Keratinocyte (primary cell): ENCODE results near the gene SLC7A14. TPM values are rescaled to one million over a fixed set of nuclear protein-coding genes. Genes with fewer than 3 reads are reported as not detected.

ENCODE experiments used
- DNase-seq: peaks from one replicate; pipeline ENCODE4 v3.0.0-alpha.2; 2011; ENCODE audit warnings: low read depth, missing footprints, low spot score
- FAIRE-seq: peaks from 2 replicates; lab custom pipeline; 2011; peaks lifted over from hg19 to GRCh38; lab: Jason Lieb, UNC
- H2AFZ ChIP-seq: 2 replicates; pipeline ENCODE4 v1.6.0; 2012; ENCODE audit warnings: low read length, control low read depth, inconsistent platforms; ENCODE audit not compliant: control insufficient read depth
- H3K27ac ChIP-seq: 2 replicates; pipeline ENCODE4 v1.5.1; 2011; ENCODE audit warnings: low read length; ENCODE audit not compliant: control insufficient read depth, insufficient read depth
- H3K27me3 ChIP-seq: 3 replicates; pipeline ENCODE4 v1.6.0; 2011; ENCODE audit warnings: low read length; ENCODE audit not compliant: control insufficient read depth, insufficient read depth; ENCODE audit errors: extremely low read depth
- H3K36me3 ChIP-seq, 2 experiments: 2 replicates in 1 of 2; 3 replicates in 1 of 2; pipeline ENCODE4 v1.5.1; 2011; ENCODE audit warnings: low read length in 2 of 2, mild to moderate bottlenecking in 1 of 2; ENCODE audit not compliant: control insufficient read depth in 2 of 2, insufficient read depth in 2 of 2; ENCODE audit errors: extremely low read depth in 1 of 2
- H3K4me1 ChIP-seq: 3 replicates; pipeline ENCODE4 v1.5.1; 2011; ENCODE audit warnings: low read length; ENCODE audit not compliant: control insufficient read depth, insufficient read depth; ENCODE audit errors: extremely low read depth
- H3K4me2 ChIP-seq: 3 replicates; pipeline ENCODE4 v1.6.0; 2011; ENCODE audit warnings: low read depth, low read length; ENCODE audit not compliant: control insufficient read depth, insufficient read depth; ENCODE audit errors: extremely low read depth
- H3K4me3 ChIP-seq, 3 experiments: fragments of 200-600 bp in 1 of 3; sonication (generic) in 1 of 3; 2 replicates in 2 of 3; 3 replicates in 1 of 3; pipeline ENCODE4 v1.5.1; 2011 to 2016; ENCODE audit warnings: low read length in 3 of 3, mild to moderate bottlenecking in 3 of 3, control low read depth in 2 of 3, inconsistent platforms in 1 of 3, low read depth in 1 of 3, mixed read lengths in 1 of 3, mixed run types in 1 of 3, moderate library complexity in 1 of 3; ENCODE audit not compliant: control insufficient read depth in 2 of 3, insufficient read depth in 2 of 3; ENCODE audit errors: extremely low read depth in 1 of 3
- H3K79me2 ChIP-seq: 2 replicates; pipeline ENCODE4 v1.6.0; 2012; ENCODE audit warnings: low read length; ENCODE audit not compliant: control insufficient read depth, insufficient read depth
- H3K9ac ChIP-seq: 3 replicates; pipeline ENCODE4 v1.6.0; 2011; ENCODE audit warnings: low read length; ENCODE audit not compliant: control insufficient read depth, insufficient read depth; ENCODE audit errors: extremely low read depth
- H3K9me1 ChIP-seq: 3 replicates; pipeline ENCODE4 v1.6.0; 2011; ENCODE audit warnings: low read length; ENCODE audit not compliant: control insufficient read depth, insufficient read depth; ENCODE audit errors: extremely low read depth
- H3K9me3 ChIP-seq: 2 replicates; pipeline ENCODE4 v1.5.1; 2012; ENCODE audit warnings: low read depth, low read length; ENCODE audit not compliant: control insufficient read depth
- H4K20me1 ChIP-seq: 3 replicates; pipeline ENCODE4 v1.6.0; 2011; ENCODE audit warnings: low read length; ENCODE audit not compliant: control insufficient read depth, insufficient read depth; ENCODE audit errors: extremely low read depth
- EZH2 ChIP-seq: IDR thresholded peaks from one replicate; pipeline ENCODE4 v1.6.1; 2012; ENCODE audit warnings: inconsistent platforms, mild to moderate bottlenecking, low read length, moderate library complexity
- dilution Hi-C: fragments of 300-500 bp; cut with MboI; formaldehyde crosslinking; loops from one replicate; pipeline ENCODE4 v1.7.0; 2020; ENCODE audit warnings: low sequenced_read_pairs; ENCODE audit not compliant: extremely low pct_ligation_motif_present
- polyA plus RNA-seq, 5 experiments: library from polyadenylated mRNA; depleted of rRNA in 3 of 5; stranded (reverse) in 3 of 5; stranded (forward) in 1 of 5; unstranded in 1 of 5; fragments of >200 nt; gene quantifications; 1 replicate in 1 of 5; 2 replicates in 3 of 5; 3 replicates in 1 of 5; pipeline versions ENCODE4 v1.2.1 to v1.2.3, GENCODE V29; 2011 to 2012; ENCODE audit warnings: missing spikeins in 2 of 5, low read depth in 1 of 5, low replicate concordance in 1 of 5
- TF ChIP-seq, protein P1 (sequence below), 3 experiments: IDR thresholded peaks in 1 of 3; conservative IDR thresholded peaks in 1 of 3; optimal IDR thresholded peaks in 1 of 3; 2 replicates in 2 of 3; 3 replicates in 1 of 3; pipeline versions ENCODE3 to v1.5.1; 2011; ENCODE audit warnings: low read length in 3 of 3, mild to moderate bottlenecking in 3 of 3, moderate library complexity in 2 of 3, control low read depth in 1 of 3, inconsistent platforms in 1 of 3; ENCODE audit not compliant: insufficient read depth in 2 of 3; ENCODE audit errors: extremely low read depth in 1 of 3

SLC7A14 gene
- polyA plus RNA-seq, 1 donor (not counting 4 experiments of a cell fraction or from before 2014, with no cell fraction given): not detected

GRCh38 chr3:170531657-170532335 is 54.1 kb downstream of the SLC7A14 start:
- Histone ChIP-seq H3K27ac (no peak overlapping the region), H3K4me2 (no peak overlapping the region)
- DNase-seq: no peak

GRCh38 chr3:170531054-170531453 is 54.8 kb downstream of the SLC7A14 start:
- DNase-seq (no peak), FAIRE-seq (no peak)
- no peaks in the 10 kb centered on the region for H3K9me1 ChIP-seq
- no peak for TF ChIP-seq EZH2
- TF ChIP-seq, protein P1, sequence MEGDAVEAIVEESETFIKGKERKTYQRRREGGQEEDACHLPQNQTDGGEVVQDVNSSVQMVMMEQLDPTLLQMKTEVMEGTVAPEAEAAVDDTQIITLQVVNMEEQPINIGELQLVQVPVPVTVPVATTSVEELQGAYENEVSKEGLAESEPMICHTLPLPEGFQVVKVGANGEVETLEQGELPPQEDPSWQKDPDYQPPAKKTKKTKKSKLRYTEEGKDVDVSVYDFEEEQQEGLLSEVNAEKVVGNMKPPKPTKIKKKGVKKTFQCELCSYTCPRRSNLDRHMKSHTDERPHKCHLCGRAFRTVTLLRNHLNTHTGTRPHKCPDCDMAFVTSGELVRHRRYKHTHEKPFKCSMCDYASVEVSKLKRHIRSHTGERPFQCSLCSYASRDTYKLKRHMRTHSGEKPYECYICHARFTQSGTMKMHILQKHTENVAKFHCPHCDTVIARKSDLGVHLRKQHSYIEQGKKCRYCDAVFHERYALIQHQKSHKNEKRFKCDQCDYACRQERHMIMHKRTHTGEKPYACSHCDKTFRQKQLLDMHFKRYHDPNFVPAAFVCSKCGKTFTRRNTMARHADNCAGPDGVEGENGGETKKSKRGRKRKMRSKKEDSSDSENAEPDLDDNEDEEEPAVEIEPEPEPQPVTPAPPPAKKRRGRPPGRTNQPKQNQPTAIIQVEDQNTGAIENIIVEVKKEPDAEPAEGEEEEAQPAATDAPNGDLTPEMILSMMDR (optimal IDR thresholded peaks at IDR 0.05 in 1 of 3, IDR thresholded peaks at IDR 0.05 in 1 of 3, conservative IDR thresholded peaks at IDR 0.05 in 1 of 3; ENCODE audit: extremely low read depth in 1 of 3, insufficient read depth in 2 of 3, low read length in 3 of 3): no peak
- no peaks in the 10 kb centered on the region for H3K27me3 ChIP-seq
- H3K79me2 ChIP-seq: no peaks in the 10 kb centered on the region
- H3K27ac ChIP-seq: no peak overlapping the region
- H3K4me1 ChIP-seq: no peaks in the 10 kb centered on the region
- no peaks in the 10 kb centered on the region for H4K20me1 ChIP-seq
- H3K36me3 ChIP-seq: no peaks in the 10 kb centered on the region
- dilution Hi-C loops: no loop called here
- no peak overlapping the region for H3K9ac ChIP-seq
- H3K4me2 ChIP-seq: no peak overlapping the region
- no peaks in the 10 kb centered on the region for H3K9me3 ChIP-seq
- H2AFZ ChIP-seq: no peak overlapping the region
- no peak overlapping the region for H3K4me3 ChIP-seq

More at GRCh38 chr3:170531657-170532335, 54.1 kb downstream of the SLC7A14 start:
- H3K9ac ChIP-seq: no peak overlapping the region
- H3K4me1 ChIP-seq: no peaks in the 10 kb centered on the region
- H2AFZ ChIP-seq: no peak overlapping the region
- no peaks in the 10 kb centered on the region for H4K20me1 ChIP-seq
- H3K79me2 ChIP-seq: no peaks in the 10 kb centered on the region
- no peak for FAIRE-seq
- no peaks in the 10 kb centered on the region for H3K36me3 ChIP-seq
- no peak overlapping the region for H3K4me3 ChIP-seq
- no peaks in the 10 kb centered on the region for H3K9me1 ChIP-seq
- H3K9me3 ChIP-seq: no peaks in the 10 kb centered on the region
- TF ChIP-seq, protein P1 (optimal IDR thresholded peaks at IDR 0.05 in 1 of 3, IDR thresholded peaks at IDR 0.05 in 1 of 3, conservative IDR thresholded peaks at IDR 0.05 in 1 of 3; ENCODE audit: extremely low read depth in 1 of 3, insufficient read depth in 2 of 3, low read length in 3 of 3): no peak
- TF ChIP-seq EZH2: no peak
- H3K27me3 ChIP-seq: no peaks in the 10 kb centered on the region
- dilution Hi-C loops: no loop called here
